Non-pigmented ciliary epithelial cell (primary cell): ENCODE results near the gene S100P.
"Not testable (repeated sequence)": the region's sequence is repeated elsewhere in the genome, so short reads cannot be mapped to it uniquely, and the experiment has no call there.

Experiments
- DNase-seq: peaks from one replicate; pipeline ENCODE4 v3.0.0-alpha.2; 2010; ENCODE audit warnings: low read depth

Gene S100P

GRCh38 chr4:6673191-6673659 is 20.5 kb upstream of the S100P start:
- not testable (repeated sequence) for DNase-seq

GRCh38 chr4:6673660-6674499 is 19.8 kb upstream of the S100P start:
- DNase-seq: peak; percentile 69

- no peak for DNase-seq
Measured at GRCh38 chr4:6674500-6675149, 19.1 kb upstream of the S100P start.

- DNase-seq: no peak
Measured at GRCh38 chr4:6676722-6677558, 16.7 kb upstream of the S100P start.

GRCh38 chr4:6680372-6681034 is 13.2 kb upstream of the S100P start:
- no peak for DNase-seq

GRCh38 chr4:6681191-6681590 is 12.5 kb upstream of the S100P start:
- DNase-seq: no peak

- no peak for DNase-seq
Measured at GRCh38 chr4:6682862-6683590, 10.7 kb upstream of the S100P start.

- DNase-seq: no peak
Measured at GRCh38 chr4:6684656-6685055, 9.0 kb upstream of the S100P start.

- DNase-seq: no peak
Measured at GRCh38 chr4:6686104-6686787, 7.4 kb upstream of the S100P start.

GRCh38 chr4:6687947-6688878 is 5.5 kb upstream of the S100P start:
- no peak for DNase-seq

- peak; percentile 87 for DNase-seq
Measured at GRCh38 chr4:6688879-6689505, 4.7 kb upstream of the S100P start.

- DNase-seq: no peak
Measured at GRCh38 chr4:6689506-6689960, 4.1 kb upstream of the S100P start.

- DNase-seq: no peak
Measured at GRCh38 chr4:6692379-6692778, 1.3 kb upstream of the S100P start.

GRCh38 chr4:6692806-6693205 is 872 bp upstream of the S100P start:
- no peak for DNase-seq

GRCh38 chr4:6694177-6694901 is 661 bp downstream of the S100P start:
- DNase-seq: no peak

GRCh38 chr4:6695660-6696610 is 2.3 kb downstream of the S100P start:
- DNase-seq: no peak

- no peak for DNase-seq
Measured at GRCh38 chr4:6696611-6697010, 2.9 kb downstream of the S100P start.
